Upper lobe of left lung (tissue), 4 donors: ENCODE measurements around the gene DENND1A.

Experiments
- CTCF ChIP-seq, 6 experiments: fragments of 450-650 bp in 4 of 6; fragments of 200-600 bp in 2 of 6; sonication (generic) in 2 of 6; IDR thresholded peaks; one replicate each; pipeline ENCODE4 v1.5.1; 2016 to 2019; ENCODE audit warnings: antibody characterized with exemption in 6 of 6
- POLR2AphosphoS5 ChIP-seq, 2 donors: sonication (generic); formaldehyde crosslinking; IDR thresholded peaks; one replicate each; pipeline ENCODE4 v1.5.1; 2017; ENCODE audit warnings: antibody characterized with exemption in 2 of 2

- no peak for TF ChIP-seq CTCF (IDR thresholded peaks at IDR 0.05)
- no peak for TF ChIP-seq POLR2AphosphoS5 (IDR thresholded peaks at IDR 0.05)
These were observed 379.9 kb downstream of the DENND1A start for GRCh38 chr9:123550012-123550411.
